Peyer's patch (tissue), 4 donors: ENCODE measurements around the gene COMMD9. TPM values are rescaled to one million over a fixed set of nuclear protein-coding genes. Genes with fewer than 3 reads are reported as not detected.
A peak's percentile ranks its signal among the peaks of the same experiment; 100 is the strongest.
"Not testable (repeated sequence)": the region's sequence is repeated elsewhere in the genome, so short reads cannot be mapped to it uniquely, and the experiment has no call there.

ENCODE experiments used
- DNase-seq, 3 donors: peaks; one replicate each; pipeline ENCODE4 v3.0.0-alpha.2; 2017 to 2019
- H3K27ac ChIP-seq, 4 donors: fragments of 200-600 bp; sonication (generic); one replicate each; pipeline ENCODE4 v1.5.1; 2016 to 2019
- H3K27me3 ChIP-seq, 2 donors: fragments of 200-600 bp; sonication (generic); one replicate each; pipeline ENCODE4 v1.5.1; 2019
- H3K36me3 ChIP-seq, 3 donors: fragments of 200-600 bp; sonication (generic); one replicate each; pipeline ENCODE4 v1.5.1; 2016 to 2019
- H3K4me1 ChIP-seq, 4 donors: fragments of 200-600 bp; sonication (generic); one replicate each; pipeline ENCODE4 v1.5.1; 2016 to 2019
- H3K4me3 ChIP-seq, 4 donors: fragments of 200-600 bp; sonication (generic); 1 replicate in 3 of 4; 2 replicates in 1 of 4; pipeline ENCODE4 v1.5.1; 2016 to 2019; ENCODE audit warnings: mild to moderate bottlenecking in 1 of 4
- H3K9me3 ChIP-seq, 4 donors: fragments of 200-600 bp; sonication (generic); one replicate each; pipeline ENCODE4 v1.5.1; 2016 to 2019; ENCODE audit warnings: mild to moderate bottlenecking in 1 of 4
- CTCF ChIP-seq, 6 experiments: fragments of 450-650 bp in 4 of 6; fragments of 200-600 bp in 2 of 6; sonication (generic) in 1 of 6; IDR thresholded peaks; one replicate each; pipeline ENCODE4 v1.5.1; 2017 to 2019; ENCODE audit warnings: antibody characterized with exemption in 6 of 6, mild to moderate bottlenecking in 3 of 6, moderate library complexity in 1 of 6
- POLR2A ChIP-seq, 2 donors: fragments of 450-650 bp; IDR thresholded peaks; one replicate each; pipeline ENCODE4 v1.5.1; 2017; ENCODE audit warnings: antibody characterized with exemption in 2 of 2, mild to moderate bottlenecking in 2 of 2, moderate library complexity in 2 of 2
- total RNA-seq, 4 donors: library from RNA; depleted of rRNA; stranded (reverse); fragments of >200 nt; gene quantifications; one replicate each; pipeline ENCODE4 v1.1.0, GENCODE V29; 2016

COMMD9 gene
- total RNA-seq, 4 donors from 2014 or later, result 41.3 to 68.5 (median 48.2) TPM

GRCh38 chr11:36326524-36327419, 37.5 kb upstream of the COMMD9 start:
- DNase-seq, result no peak
- no peaks in the 10 kb centered on the region for H3K27me3 ChIP-seq

DNA sequence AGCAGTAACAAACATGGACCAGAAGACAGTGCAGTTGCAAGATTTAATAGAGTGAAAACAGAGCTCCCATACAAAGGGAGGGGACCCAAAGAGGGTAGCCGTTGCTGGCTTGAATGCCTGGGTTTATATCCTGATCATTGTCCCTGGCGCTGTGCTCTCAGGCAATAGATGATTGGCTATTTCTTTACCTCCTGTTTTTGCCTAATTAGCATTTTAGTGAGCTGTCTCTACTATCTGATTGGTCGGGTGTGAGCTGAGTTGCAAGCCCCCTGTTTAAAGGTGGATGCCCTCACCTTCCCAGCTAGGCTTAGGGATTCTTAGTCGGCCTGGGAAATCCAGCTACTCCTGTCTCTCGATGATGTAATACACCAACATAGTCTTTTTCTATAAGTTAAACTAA, 36.2 kb upstream of the COMMD9 start:
- H3K27ac ChIP-seq, H3K4me3 ChIP-seq, H3K4me1 ChIP-seq, DNase-seq, H3K27me3 ChIP-seq, H3K9me3 ChIP-seq, H3K36me3 ChIP-seq: not testable (repeated sequence)

More at GRCh38 chr11:36326524-36327419, 37.5 kb upstream of the COMMD9 start:
- TF ChIP-seq POLR2A (IDR thresholded peaks at IDR 0.05) (no peak), CTCF (IDR thresholded peaks at IDR 0.05) (no peak)
- H3K9me3 ChIP-seq, result no peaks in the 10 kb centered on the region
- H3K4me1 ChIP-seq, result no peaks in the 10 kb centered on the region
- no peak overlapping the region for H3K4me3 ChIP-seq
- H3K27ac ChIP-seq, result peak overlapping the region in 1 of 4 donors; percentile 15
- no peaks in the 10 kb centered on the region for H3K36me3 ChIP-seq

DNA sequence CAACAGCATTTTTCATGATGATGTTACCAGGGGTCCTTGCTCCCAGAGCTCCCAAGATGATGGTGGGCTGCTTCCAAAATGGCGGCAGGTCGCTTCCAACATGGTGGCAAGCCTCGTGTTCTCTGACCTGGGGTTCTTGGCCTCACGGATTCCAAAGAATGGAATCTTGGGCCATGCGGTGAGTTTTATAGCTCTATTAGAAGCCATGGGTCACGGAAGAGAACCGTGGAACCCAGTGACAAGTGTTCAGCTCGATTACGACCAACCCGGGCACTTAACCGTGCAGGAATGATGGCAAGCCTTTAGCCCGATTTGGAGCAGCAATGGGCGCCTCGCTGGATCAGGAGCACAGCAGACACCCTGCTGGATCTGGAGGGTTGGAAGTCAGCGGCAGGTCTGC, 35.7 kb upstream of the COMMD9 start:
- H3K9me3 ChIP-seq, H3K4me3 ChIP-seq, DNase-seq, H3K27ac ChIP-seq, H3K27me3 ChIP-seq, H3K36me3 ChIP-seq, H3K4me1 ChIP-seq: not testable (repeated sequence)

GRCh38 chr11:36317992-36318391, 28.8 kb upstream of the COMMD9 start:
- Histone ChIP-seq H3K36me3 (no peaks in the 10 kb centered on the region), H3K27me3 (no peaks in the 10 kb centered on the region), H3K4me1 (no peaks in the 10 kb centered on the region), H3K27ac (no peak overlapping the region), H3K4me3 (no peak overlapping the region), H3K9me3 (no peaks in the 10 kb centered on the region)
- no peak for TF ChIP-seq POLR2A (IDR thresholded peaks at IDR 0.05)
- no peak for TF ChIP-seq CTCF (IDR thresholded peaks at IDR 0.05)
- DNase-seq, result no peak

GRCh38 chr11:36316049-36316448, 26.8 kb upstream of the COMMD9 start:
- Histone ChIP-seq H3K9me3 (no peaks in the 10 kb centered on the region), H3K4me1 (no peaks in the 10 kb centered on the region), H3K4me3 (no peak overlapping the region), H3K36me3 (no peaks in the 10 kb centered on the region), H3K27me3 (no peaks in the 10 kb centered on the region), H3K27ac (no peak overlapping the region)
- no peak for TF ChIP-seq POLR2A (IDR thresholded peaks at IDR 0.05)
- DNase-seq, result no peak

DNA sequence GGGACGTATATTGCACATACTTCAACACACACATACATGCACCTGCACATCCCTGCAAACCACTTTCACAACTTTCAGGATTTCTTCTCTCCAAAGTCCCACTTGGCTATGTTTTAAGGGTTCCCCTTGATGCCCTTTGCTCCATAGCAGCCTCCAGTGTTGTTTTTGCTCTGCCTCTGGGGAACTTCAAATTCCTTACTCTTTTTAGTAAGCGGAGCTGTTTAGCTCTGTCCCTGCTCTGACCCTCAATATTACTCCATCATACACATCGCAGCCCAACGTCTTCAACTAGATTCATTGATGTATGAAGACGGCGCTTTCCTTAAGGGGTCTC, 25.2 kb upstream of the COMMD9 start:
- TF ChIP-seq POLR2A (IDR thresholded peaks at IDR 0.05) (no peak), CTCF (IDR thresholded peaks at IDR 0.05) (no peak)
- H3K36me3 ChIP-seq, result no peaks in the 10 kb centered on the region
- H3K9me3 ChIP-seq, result no peaks in the 10 kb centered on the region
- no peaks in the 10 kb centered on the region for H3K4me1 ChIP-seq
- no peak overlapping the region for H3K27ac ChIP-seq
- no peak overlapping the region for H3K4me3 ChIP-seq
- no peaks in the 10 kb centered on the region for H3K27me3 ChIP-seq
- DNase-seq, result no peak

GRCh38 chr11:36313750-36314433, 24.7 kb upstream of the COMMD9 start:
- Histone ChIP-seq H3K9me3 (no peaks in the 10 kb centered on the region), H3K36me3 (no peaks in the 10 kb centered on the region), H3K4me1 (no peaks in the 10 kb centered on the region), H3K27ac (no peak overlapping the region), H3K4me3 (no peak overlapping the region), H3K27me3 (no peaks in the 10 kb centered on the region)
- no peak for DNase-seq
- TF ChIP-seq CTCF (IDR thresholded peaks at IDR 0.05) (no peak), POLR2A (IDR thresholded peaks at IDR 0.05) (no peak)
